Measurements from ENCODE around the gene STX7.

GRCh38 chr6:132494954-132495353 lies 18.0 kb downstream of the STX7 start:
- TF ChIP-seq CTCF (IDR thresholded peaks at IDR 0.05 in 8 of 11, conservative IDR thresholded peaks at IDR 0.05 in 3 of 11): no peak
- TF ChIP-seq POLR2A (IDR thresholded peaks at IDR 0.05): no peak
